HCT116 (cell line): Measurements from ENCODE around the gene ARHGAP10. TPM values are rescaled to one million over a fixed set of nuclear protein-coding genes. Genes with fewer than 3 reads are reported as not detected.

Experiments used
- ATAC-seq: fragments of 200-7000 bp; cut with Tn5 transposase; 2 replicates; pipeline ENCODE4 v1.9.1; 2020; ENCODE audit warnings: mild to moderate bottlenecking, moderate library complexity
- BruUV-seq: library from RNA; stranded (reverse); fragments of 400-500 nt; replicated peaks from 2 replicates; lab custom pipeline; 2021; lab: Mats Ljungman, UMichigan
- CTCF ChIA-PET: fragments of 300-600 bp; sonication (Branson Sonifier 250); formaldehyde crosslinking; loops from one replicate; lab custom pipeline; 2021; ENCODE audit warnings: antibody characterized with exemption; lab: Charles Lee
- POLR2A ChIA-PET: fragments of 300-600, 350-600 bp; sonication (Branson Sonifier 250); formaldehyde crosslinking; loops from one replicate; lab custom pipeline; 2021; ENCODE audit warnings: antibody characterized with exemption; lab: Charles Lee
- RAD21 ChIA-PET, 2 experiments: fragments of 300-600 bp; sonication (Branson Sonifier 250); formaldehyde crosslinking; loops; one replicate each; lab custom pipeline; 2023; ENCODE audit warnings: low total read pairs in 2 of 2; ENCODE audit not compliant: uncharacterized antibody in 2 of 2, unreplicated experiment in 2 of 2, low non-redundant PET in 1 of 2; lab: Charles Lee
- DNase-seq: peaks from one replicate; pipeline ENCODE4 v3.0.0-alpha.2; 2010; ENCODE audit warnings: low read depth, low spot score
- H2AFZ ChIP-seq: fragments of 200-600 bp; shearing (Covaris generic), sonication (generic); 2 replicates; pipeline ENCODE4 v1.6.1; 2017; ENCODE audit warnings: low read depth, mixed run types, mixed read lengths, antibody characterized with exemption, low read length; ENCODE audit not compliant: poor library complexity, severe bottlenecking
- H3K27ac ChIP-seq: 2 replicates; pipeline ENCODE4 v1.5.1; 2012; ENCODE audit warnings: low read depth, low read length
- H3K27me3 ChIP-seq: fragments of 200-600 bp; sonication (generic); 2 replicates; pipeline ENCODE4 v1.6.1; 2016; ENCODE audit warnings: mixed run types, low read length, mixed read lengths; ENCODE audit not compliant: insufficient read depth
- H3K36me3 ChIP-seq, 2 experiments: fragments of 200-500 bp in 1 of 2; fragments of 200-600 bp in 1 of 2; sonication (Bioruptor generic) in 1 of 2; sonication (generic) in 1 of 2; 2 replicates each; pipeline versions ENCODE4 v1.5.1 to v1.6.1; 2014 to 2016; ENCODE audit warnings: low read length in 2 of 2, inconsistent platforms in 1 of 2, mixed read lengths in 1 of 2, mixed run types in 1 of 2; ENCODE audit not compliant: insufficient read depth in 2 of 2, control insufficient read depth in 1 of 2
- H3K4me1 ChIP-seq, 2 experiments: fragments of 200-600 bp in 1 of 2; sonication (generic) in 1 of 2; 2 replicates each; pipeline versions ENCODE4 v1.5.1 to v1.6.1; 2012 to 2017; ENCODE audit warnings: low read length in 2 of 2, inconsistent platforms in 1 of 2, mild to moderate bottlenecking in 1 of 2, mixed read lengths in 1 of 2, mixed run types in 1 of 2, moderate library complexity in 1 of 2; ENCODE audit not compliant: insufficient read depth in 2 of 2, control insufficient read depth in 1 of 2
- H3K4me2 ChIP-seq: fragments of 200-600 bp; sonication (generic); 2 replicates; pipeline ENCODE4 v1.6.1; 2017; ENCODE audit warnings: mixed run types, low read length, mixed read lengths
- H3K4me3 ChIP-seq, 2 experiments: fragments of 200-600 bp in 1 of 2; sonication (generic) in 1 of 2; replicated peaks in 1 of 2; 2 replicates each; pipeline ENCODE4 v1.5.1; 2011 to 2016; ENCODE audit warnings: low read length in 2 of 2, control low read depth in 1 of 2, low read depth in 1 of 2, mild to moderate bottlenecking in 1 of 2, mixed read lengths in 1 of 2, mixed run types in 1 of 2
- H3K79me2 ChIP-seq: fragments of 200-600 bp; sonication (generic); 2 replicates; pipeline ENCODE4 v1.6.1; 2017; ENCODE audit warnings: mild to moderate bottlenecking, mixed run types, low read length, moderate library complexity, mixed read lengths; ENCODE audit not compliant: insufficient read depth
- H3K9ac ChIP-seq: fragments of 200-600 bp; sonication (generic); 2 replicates; pipeline ENCODE4 v1.6.1; 2016; ENCODE audit warnings: low read length, mixed read lengths
- H3K9me2 ChIP-seq: fragments of 200-600 bp; sonication (generic), shearing (Covaris generic); 2 replicates; pipeline ENCODE4 v1.6.1; 2017; ENCODE audit warnings: mixed run types, mild to moderate bottlenecking, moderate library complexity; ENCODE audit not compliant: insufficient read depth
- H3K9me3 ChIP-seq, 2 experiments: fragments of 200-500 bp in 1 of 2; fragments of 200-600 bp in 1 of 2; sonication (Bioruptor generic) in 1 of 2; sonication (generic) in 1 of 2; 2 replicates each; pipeline ENCODE4 v1.6.1; 2014 to 2017; ENCODE audit warnings: low read length in 2 of 2, mixed read lengths in 2 of 2, inconsistent platforms in 1 of 2, low read depth in 1 of 2, mild to moderate bottlenecking in 1 of 2, mixed run types in 1 of 2, moderate library complexity in 1 of 2; ENCODE audit not compliant: control insufficient read depth in 1 of 2, insufficient read depth in 1 of 2
- H4K20me1 ChIP-seq: fragments of 200-600 bp; sonication (generic), shearing (Covaris generic); 2 replicates; pipeline ENCODE4 v1.6.1; 2017; ENCODE audit warnings: mixed run types, mild to moderate bottlenecking, moderate library complexity; ENCODE audit not compliant: insufficient read depth
- ATF3 ChIP-seq: IDR thresholded peaks from 2 replicates; pipeline ENCODE4 v1.6.1; 2012
- CEBPB ChIP-seq: IDR thresholded peaks from 2 replicates; pipeline ENCODE4 v1.6.1; 2012; ENCODE audit warnings: low read depth
- ELF1 ChIP-seq: IDR thresholded peaks from 2 replicates; pipeline ENCODE4 v1.6.1; 2012; ENCODE audit warnings: low read depth, borderline replicate concordance
- EZH2phosphoT487 ChIP-seq: fragments of 200-600 bp; IDR thresholded peaks from 2 replicates; pipeline ENCODE4 v1.6.1; 2018; ENCODE audit warnings: antibody characterized with exemption, borderline replicate concordance
- JUND ChIP-seq: IDR thresholded peaks from 2 replicates; pipeline ENCODE4 v1.6.1; 2012
- MAX ChIP-seq: IDR thresholded peaks from 2 replicates; pipeline ENCODE4 v1.6.1; 2012
- POLR2A ChIP-seq: IDR thresholded peaks from 2 replicates; pipeline ENCODE4 v1.7.0; 2011; ENCODE audit warnings: borderline replicate concordance; ENCODE audit not compliant: insufficient read depth, insufficient read length; ENCODE audit errors: extremely low read depth
- POLR2AphosphoS5 ChIP-seq: IDR thresholded peaks from 2 replicates; pipeline ENCODE4 v1.6.1; 2011; ENCODE audit warnings: mild to moderate bottlenecking, low read depth, low read length, moderate library complexity
- SRF ChIP-seq: IDR thresholded peaks from 2 replicates; pipeline ENCODE4 v1.6.1; 2012; ENCODE audit warnings: low read depth
- TCF7L2 ChIP-seq: IDR thresholded peaks from 2 replicates; pipeline ENCODE4 v1.7.0; 2011; ENCODE audit warnings: borderline replicate concordance, inconsistent platforms; ENCODE audit not compliant: insufficient read depth, insufficient read length; ENCODE audit errors: extremely low read depth
- YY1 ChIP-seq: IDR thresholded peaks from 2 replicates; pipeline ENCODE4 v1.6.1; 2011; ENCODE audit warnings: low read length, low read depth, moderate library complexity, mild to moderate bottlenecking; ENCODE audit not compliant: insufficient replicate concordance; ENCODE audit errors: extremely low read depth
- intact Hi-C: fragments of 100-400 bp; cut with micrococcal nuclease; formaldehyde crosslinking; loops from 2 replicates; pipeline ENCODE4 v1.10.0; 2022
- total RNA-seq: library from RNA; stranded (reverse); gene quantifications from one replicate; pipeline ENCODE4 v1.2.1, GENCODE V29; 2021; ENCODE audit not compliant: unreplicated experiment

ARHGAP10 gene
- total RNA-seq, 1 experiment from 2014 or later = 24.7 TPM

GRCh38 chr4:147813109-147813773 lies 81.4 kb downstream of the ARHGAP10 start:
- TF ChIP-seq YY1 (no peak), POLR2AphosphoS5 (no peak), ATF3 (no peak)
- CTCF ChIA-PET = no interaction called here
- no peak for ATAC-seq
- no TSS peak for BruUV-seq
- RAD21 ChIA-PET = no interaction called here
- Histone ChIP-seq H4K20me1 (no peaks in the 10 kb centered on the region), H3K9ac (no peak overlapping the region), H3K9me2 (no peaks in the 10 kb centered on the region), H3K9me3 (no peaks in the 10 kb centered on the region), H3K27me3 (no peaks in the 10 kb centered on the region), H2AFZ (no peak overlapping the region), H3K4me3 (no peak overlapping the region), H3K79me2 (peaks cover 43% of the 10 kb centered on the region), H3K4me2 (no peak overlapping the region), H3K36me3 (no peaks in the 10 kb centered on the region), H3K27ac (no peak overlapping the region), H3K4me1 (no peaks in the 10 kb centered on the region)
- POLR2A ChIA-PET = no interaction called here
- DNase-seq = no peak
- intact Hi-C loops = no loop called here

- no TSS peak for BruUV-seq
- TF ChIP-seq EZH2phosphoT487 = no peak
- no peak for TF ChIP-seq YY1
- no peak for TF ChIP-seq SRF
- TF ChIP-seq POLR2A = no peak
- TF ChIP-seq JUND = no peak
- TF ChIP-seq TCF7L2 = no peak
- TF ChIP-seq ATF3 = no peak
- TF ChIP-seq MAX = no peak
- no peak for TF ChIP-seq ELF1
- TF ChIP-seq CEBPB = no peak
Measured at GRCh38 chr4:147813973-147814372, 82.1 kb downstream of the ARHGAP10 start.

More at GRCh38 chr4:147813973-147814372, 82.1 kb downstream of the ARHGAP10 start:
- Histone ChIP-seq H4K20me1 (no peaks in the 10 kb centered on the region), H3K4me2 (no peak overlapping the region), H3K79me2 (peaks cover 45% of the 10 kb centered on the region), H3K4me1 (no peaks in the 10 kb centered on the region), H3K27me3 (no peaks in the 10 kb centered on the region), H3K9me2 (no peaks in the 10 kb centered on the region), H3K4me3 (no peak overlapping the region), H3K9me3 (no peaks in the 10 kb centered on the region), H3K27ac (no peak overlapping the region), H3K36me3 (no peaks in the 10 kb centered on the region), H3K9ac (no peak overlapping the region), H2AFZ (no peak overlapping the region)
- POLR2A ChIA-PET = no interaction called here
- intact Hi-C loops = no loop called here
- DNase-seq (no peak), ATAC-seq (no peak)
- RAD21 ChIA-PET = no interaction called here
- CTCF ChIA-PET = no interaction called here
